Activated CD4-positive, CD25-positive, alpha-beta regulatory T cell treated with anti-CD3 and anti-CD28 coated beads, Interleukin-2, amount 50 U/mL, for 16 hours (primary cell): ENCODE measurements around the gene MATN1.

Source experiments
- DNase-seq: peaks from one replicate; pipeline ENCODE4 v3.0.0-alpha.2; 2020; ENCODE audit warnings: low read depth, low spot score

MATN1 gene

GRCh38 chr1:30745834-30746208, 22.4 kb upstream of the MATN1 start:
- no peak for DNase-seq

GRCh38 chr1:30745156-30745833, 21.9 kb upstream of the MATN1 start:
- no peak for DNase-seq

GRCh38 chr1:30744060-30744756, 20.8 kb upstream of the MATN1 start:
- no peak for DNase-seq

DNA sequence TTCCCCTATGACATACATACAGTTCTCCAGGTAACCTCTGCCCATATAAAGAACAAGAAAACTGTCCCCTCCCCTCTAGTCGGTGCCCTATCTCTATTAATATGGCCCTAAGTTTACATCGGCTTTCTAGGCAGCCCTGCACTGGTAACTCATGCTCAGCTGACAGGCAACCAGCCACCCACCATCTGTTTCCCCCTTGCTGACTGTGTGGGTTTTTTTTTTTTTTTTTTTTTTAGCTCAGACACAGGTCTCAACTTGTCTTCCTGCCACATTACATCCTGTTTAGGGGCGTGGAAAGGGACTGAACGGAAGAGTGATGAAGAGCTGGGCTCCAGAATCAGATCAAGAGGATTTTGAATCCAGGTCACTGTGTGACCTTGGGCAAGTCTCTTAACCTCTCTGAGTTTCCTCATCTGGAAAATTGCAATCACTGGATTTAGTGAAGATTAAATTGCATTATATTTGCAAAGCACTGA, 20.2 kb upstream of the MATN1 start:
- DNase-seq = peak; percentile 57

DNA sequence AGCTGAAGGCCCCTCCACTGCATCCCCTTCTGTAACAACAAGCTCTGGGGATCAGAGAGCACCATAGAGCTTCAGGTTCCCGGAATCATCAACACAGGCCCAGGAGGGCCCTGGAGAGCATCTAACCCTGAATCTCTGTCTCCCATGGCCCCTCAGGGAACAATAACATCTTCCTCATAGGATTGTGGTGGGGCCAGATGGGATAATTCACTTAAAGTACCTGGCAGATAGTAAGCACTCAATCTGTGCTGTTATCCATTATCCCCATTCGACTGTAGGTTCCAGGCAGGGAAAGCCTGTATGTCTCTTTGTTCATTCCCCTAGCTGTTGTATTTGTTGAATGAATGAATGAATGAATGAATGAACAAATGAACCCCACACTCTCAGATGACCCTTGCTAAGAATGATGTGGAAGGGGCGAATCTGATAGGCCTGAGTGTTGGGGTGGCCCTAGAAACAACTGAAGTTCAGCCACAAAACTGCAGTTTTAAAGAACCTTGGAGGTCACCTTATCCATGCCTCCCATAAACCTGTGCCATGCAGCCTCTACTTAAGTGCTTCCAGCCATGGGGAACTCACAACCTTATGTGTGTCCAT, 19.7 kb upstream of the MATN1 start:
- no peak for DNase-seq

DNA sequence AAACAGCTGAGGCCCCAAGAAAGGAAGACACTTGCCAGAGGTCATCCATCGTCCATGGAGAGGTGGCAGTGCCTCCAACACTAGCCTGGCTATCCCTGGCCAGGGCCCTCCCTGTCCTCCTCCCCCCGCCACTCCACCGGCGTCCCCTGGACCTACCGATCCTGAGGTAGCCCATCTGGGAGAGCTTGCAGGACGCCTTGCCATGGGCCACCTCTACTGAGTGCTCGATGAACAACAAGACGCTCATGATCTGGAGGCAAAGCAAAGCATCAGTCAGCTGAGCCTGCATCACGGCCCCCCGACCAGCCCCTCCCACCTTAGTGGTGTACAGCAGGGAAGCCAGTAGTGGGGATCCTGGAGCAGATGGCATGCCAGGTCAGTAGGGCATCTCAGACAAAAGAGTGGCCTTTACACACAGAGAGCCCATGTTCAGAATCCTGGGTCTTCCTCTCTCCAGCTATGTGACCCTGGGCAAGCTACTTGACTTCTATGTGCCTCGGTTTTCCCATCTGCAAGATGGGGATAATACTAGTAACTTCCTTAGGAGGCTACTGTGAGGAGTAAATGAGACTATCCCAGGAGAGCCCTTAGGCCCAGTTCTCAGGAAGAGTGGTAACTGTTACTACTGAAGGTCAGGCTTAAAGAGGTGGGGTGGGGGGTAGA, 19.0 kb upstream of the MATN1 start:
- no peak for DNase-seq

DNA sequence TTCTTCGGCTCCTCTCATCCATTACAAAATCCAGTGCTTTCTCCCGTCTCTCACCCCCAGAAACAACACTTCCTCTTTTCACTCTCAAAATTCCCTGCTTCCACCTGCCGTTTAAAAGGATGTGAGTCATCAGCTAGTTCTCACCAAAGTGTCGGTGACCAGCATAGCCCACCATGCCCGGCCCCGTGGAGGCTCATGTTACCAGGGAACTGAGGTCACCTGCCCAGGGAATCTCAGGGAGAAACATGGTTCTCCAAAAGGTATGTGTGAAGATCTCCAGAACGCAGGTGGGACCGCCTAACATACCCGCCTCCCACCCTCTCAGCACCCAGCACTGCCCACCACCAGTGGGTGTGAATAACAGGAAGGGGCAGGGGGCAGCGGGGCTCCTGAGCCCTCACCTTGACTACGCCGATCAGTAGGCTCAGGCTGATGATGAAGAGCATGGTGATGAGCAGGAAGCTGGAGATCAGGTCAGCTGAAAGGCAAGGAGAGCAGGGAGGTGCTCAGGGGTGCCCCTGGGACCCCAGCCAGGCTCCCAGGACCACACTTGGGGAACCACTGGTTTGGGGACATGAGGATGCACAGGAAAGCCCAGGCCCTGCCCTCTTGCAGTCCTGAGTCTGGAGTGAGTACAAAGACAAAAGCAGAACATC, 18.0 kb upstream of the MATN1 start:
- no peak for DNase-seq

DNA sequence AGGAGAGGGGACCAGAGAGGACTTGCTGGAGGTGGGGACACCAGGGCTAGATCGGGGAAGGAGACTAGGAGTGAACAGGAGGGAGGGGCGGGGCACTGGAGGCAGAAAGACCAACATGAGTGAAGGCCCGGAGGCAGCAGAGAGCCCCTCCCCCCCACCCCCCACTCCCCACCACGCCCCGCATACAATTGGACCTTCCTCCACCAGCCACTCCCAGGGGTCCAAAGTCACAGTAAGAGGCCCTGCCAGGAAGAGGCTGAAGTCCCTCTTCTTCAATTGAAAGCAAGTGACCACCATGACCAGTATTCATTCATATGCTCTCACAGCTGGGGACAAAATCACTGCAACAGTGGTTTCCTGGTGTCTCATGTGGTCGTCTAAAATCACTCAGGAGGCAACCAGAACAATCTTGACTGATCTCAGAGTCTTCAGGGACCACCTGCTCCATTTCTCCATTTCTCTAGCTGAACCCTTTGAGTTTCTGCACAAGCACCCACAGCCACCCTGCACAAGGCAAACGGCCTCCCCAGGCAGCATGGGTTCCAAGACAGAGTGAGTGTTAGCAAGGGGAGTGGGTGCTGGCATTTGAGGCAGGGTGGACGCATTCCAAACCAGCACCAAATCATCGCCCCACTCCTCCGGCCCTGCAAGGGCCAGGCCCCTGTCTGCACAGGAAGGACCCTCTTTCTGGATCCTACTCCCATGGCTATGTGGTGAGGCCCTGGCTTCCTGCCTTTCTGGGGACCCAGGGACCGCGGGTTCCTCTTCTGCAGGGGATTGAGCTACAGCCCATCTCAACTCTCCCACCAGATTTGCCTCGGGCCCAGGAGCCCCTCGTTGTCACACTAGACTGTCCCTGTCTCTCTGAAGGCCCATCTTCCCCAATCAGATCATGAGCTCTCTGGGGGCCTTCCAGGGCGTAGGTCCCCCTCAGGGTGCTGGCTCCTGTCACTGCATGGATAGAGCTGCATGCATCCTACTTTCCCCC, 17.2 kb upstream of the MATN1 start:
- no peak for DNase-seq

- no peak for DNase-seq
These were observed 16.2 kb upstream of the MATN1 start for GRCh38 chr1:30739601-30740000.

- no peak for DNase-seq
These were observed 15.6 kb upstream of the MATN1 start for GRCh38 chr1:30738715-30739559.

DNA sequence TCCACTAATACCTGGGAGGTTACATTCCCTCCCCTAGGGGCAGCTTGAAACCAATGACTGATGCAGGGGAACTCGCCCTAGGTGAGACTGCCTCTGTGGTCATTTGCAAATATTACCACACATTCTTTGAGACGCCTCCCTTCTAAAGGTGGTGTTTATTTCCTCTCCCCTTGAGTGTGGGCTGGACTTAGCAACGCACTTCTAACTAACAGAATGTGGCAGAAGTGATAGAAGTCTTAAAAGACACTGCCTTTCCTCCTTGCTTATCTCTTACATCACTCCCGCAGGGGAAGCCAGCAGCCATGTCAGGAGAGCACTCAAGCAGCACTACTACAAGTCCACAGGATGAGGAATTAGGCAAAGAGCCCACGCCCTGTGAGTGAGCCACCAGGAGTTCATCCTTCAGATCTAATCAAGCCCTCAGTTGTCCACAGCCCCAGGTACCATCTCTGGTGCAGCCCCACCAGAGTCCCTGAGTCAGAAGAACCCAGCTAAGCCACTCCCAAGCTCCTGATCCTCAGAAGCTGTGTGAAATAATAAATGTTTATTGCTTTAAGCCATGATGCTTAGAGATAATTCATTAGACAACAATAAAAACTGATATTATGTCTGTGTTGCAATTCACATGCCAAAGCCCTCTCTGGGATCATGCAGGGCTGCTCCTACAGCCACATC, 14.8 kb upstream of the MATN1 start:
- DNase-seq = no peak

- no peak for DNase-seq
These were observed 14.1 kb upstream of the MATN1 start for GRCh38 chr1:30737357-30738039.

DNA sequence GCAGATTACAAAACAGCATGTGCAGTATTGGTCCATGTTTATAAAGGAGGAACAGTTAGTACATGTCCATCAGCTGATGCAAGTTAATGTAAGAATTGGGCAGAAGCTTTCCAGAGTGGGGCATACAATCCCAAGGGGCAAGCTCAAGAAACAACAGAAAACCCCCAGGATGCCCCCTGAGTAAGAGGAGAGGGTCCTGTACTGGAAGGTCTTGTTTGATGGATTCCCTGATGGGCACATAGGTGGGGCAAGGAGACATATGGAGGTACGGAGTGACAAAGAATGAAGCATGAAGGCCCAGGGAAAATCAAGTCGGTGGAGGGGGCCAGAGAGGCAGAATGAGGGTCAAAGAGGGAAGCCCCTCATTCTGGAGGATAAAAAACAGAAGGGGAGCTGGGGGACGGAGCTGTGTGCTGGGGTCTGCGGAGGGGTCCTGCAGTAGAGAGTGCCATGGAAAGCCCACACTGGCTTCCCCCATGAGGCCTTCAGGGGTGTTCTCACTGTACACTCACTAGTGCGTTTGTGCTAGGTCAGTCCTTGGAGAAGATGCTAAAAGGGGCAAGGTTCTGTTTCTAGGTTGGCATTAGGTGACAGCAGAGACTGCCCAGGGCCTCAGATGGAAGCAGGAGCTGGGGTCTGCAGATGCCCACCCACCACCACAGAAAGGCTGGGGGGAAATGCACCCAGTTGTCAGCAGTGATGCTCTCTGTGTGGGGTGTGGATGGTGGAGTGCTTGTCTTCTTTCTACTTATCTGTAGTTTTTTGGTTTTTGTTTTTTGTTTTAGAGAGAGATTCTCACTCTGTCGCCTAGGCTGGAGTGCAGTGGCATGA, 12.5 kb upstream of the MATN1 start:
- DNase-seq = no peak

- no peak for DNase-seq
These were observed 11.7 kb upstream of the MATN1 start for GRCh38 chr1:30735124-30735523.

DNA sequence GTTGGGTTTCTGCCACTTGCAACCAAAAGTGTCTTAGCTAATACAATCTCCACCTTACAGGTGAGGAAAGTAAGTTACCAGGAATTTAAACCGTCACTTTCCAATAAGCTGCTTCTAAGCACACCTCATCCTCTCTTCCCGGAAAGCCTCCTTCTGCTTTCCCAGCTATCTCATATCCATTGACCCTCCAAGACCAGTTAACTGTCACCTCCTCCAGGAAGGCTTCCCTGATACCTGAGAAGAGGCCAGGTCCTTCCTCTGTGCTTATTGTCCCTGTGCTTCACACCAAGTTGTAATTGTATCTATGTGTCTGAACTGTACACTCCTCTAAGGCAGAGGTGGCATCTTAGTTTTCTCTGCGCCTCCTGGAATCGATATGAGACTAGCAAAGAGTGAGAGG, 11.2 kb upstream of the MATN1 start:
- DNase-seq = no peak

DNA sequence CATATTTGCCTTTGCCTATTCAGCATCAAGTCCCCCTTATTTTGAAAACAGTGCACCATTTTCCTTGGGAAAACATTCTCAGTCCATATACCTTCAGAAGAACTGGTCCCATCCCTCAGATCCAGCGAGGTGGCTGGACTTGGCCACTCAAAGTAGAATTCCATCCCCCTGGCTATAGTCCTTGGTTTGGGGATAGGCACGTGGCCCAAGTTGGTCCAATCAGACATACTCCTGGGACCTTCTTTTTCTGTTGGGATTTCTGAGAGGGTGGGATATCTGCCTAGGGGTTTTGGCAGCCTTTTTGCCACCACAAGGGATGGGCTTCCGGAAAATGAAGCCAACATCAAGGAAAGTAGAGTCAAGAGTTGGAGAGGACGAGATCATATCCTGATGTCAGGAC, 10.7 kb upstream of the MATN1 start:
- DNase-seq = no peak

GRCh38 chr1:30733493-30733892, 10.1 kb upstream of the MATN1 start:
- no peak for DNase-seq
